ENCODE data around the gene PPM1M.
A peak's percentile ranks its signal among the peaks of the same experiment; 100 is the strongest.

PPM1M gene

DNA sequence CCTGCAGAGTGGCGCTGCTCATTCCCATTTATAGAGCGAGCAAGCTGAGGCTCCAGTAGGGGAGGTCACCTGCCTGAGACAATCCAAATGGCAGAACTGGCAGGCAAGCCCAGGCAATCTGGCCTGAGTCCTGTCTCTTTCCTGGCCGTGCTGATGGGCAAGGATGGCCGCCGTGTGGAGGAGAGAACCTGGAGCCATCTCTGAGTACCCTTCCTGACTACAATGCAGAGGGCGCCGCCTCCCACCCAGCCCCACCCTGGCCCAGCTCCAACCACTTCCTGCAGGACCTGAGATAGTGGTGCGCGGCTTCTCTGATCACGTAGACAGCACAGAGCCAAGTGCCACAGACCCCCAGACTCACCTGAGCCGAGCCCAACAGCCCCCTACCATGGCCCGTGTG is 27.1 kb upstream of the PPM1M start:
- H3K4me3 ChIP-seq (ENCODE audit: low read depth, low read length), result no peak overlapping the region
- no peaks in the 10 kb centered on the region for H3K27me3 ChIP-seq (ENCODE audit: insufficient read depth, low read depth, severe bottlenecking)
- no peak for DNase-seq
- TF ChIP-seq, protein P1, sequence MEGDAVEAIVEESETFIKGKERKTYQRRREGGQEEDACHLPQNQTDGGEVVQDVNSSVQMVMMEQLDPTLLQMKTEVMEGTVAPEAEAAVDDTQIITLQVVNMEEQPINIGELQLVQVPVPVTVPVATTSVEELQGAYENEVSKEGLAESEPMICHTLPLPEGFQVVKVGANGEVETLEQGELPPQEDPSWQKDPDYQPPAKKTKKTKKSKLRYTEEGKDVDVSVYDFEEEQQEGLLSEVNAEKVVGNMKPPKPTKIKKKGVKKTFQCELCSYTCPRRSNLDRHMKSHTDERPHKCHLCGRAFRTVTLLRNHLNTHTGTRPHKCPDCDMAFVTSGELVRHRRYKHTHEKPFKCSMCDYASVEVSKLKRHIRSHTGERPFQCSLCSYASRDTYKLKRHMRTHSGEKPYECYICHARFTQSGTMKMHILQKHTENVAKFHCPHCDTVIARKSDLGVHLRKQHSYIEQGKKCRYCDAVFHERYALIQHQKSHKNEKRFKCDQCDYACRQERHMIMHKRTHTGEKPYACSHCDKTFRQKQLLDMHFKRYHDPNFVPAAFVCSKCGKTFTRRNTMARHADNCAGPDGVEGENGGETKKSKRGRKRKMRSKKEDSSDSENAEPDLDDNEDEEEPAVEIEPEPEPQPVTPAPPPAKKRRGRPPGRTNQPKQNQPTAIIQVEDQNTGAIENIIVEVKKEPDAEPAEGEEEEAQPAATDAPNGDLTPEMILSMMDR (IDR thresholded peaks at IDR 0.05; ENCODE audit: low read depth, low read length), result no peak
- H3K27ac ChIP-seq, result no peak overlapping the region
- H3K9me3 ChIP-seq (ENCODE audit: severe bottlenecking), result no peaks in the 10 kb centered on the region
- H3K36me3 ChIP-seq, result peaks cover 7% of the 10 kb centered on the region

DNA sequence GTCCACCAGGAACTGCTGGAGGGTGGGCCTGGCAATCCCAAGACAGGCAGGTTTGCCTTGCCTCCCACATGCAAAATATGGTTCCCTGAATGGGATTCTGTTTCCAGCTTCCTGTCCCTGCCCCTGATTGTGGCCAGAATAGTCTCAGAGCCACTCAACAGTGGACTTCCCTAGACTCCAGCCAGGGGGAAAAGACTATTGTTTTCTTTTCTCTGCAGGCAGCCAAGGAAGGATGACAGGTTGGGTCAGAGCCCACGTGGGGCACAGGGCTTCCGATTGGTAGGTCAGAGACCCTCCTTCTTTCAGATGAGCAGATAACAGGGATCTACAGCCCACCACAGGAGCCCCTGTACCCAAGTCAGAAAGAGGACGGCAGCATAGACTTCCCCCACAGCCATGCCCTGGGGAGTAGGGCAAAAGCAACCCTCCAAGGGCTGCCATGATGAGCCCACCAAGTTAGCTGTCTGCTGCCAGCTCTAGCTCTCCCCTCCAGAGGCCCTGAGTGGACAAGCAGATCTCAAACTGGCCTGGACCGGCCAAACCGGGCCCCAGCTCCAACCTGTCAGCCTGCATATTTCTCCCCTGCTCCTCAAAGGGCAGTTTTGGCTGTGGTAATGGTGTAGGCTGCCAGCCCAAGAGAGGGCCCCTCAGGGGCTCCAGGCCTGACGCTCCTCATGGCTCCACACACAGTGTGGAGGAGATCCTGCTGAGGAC is 26.5 kb upstream of the PPM1M start:
- peaks cover 7% of the 10 kb centered on the region for H3K36me3 ChIP-seq
- no peak overlapping the region for H3K4me3 ChIP-seq (ENCODE audit: low read depth, low read length)
- no peaks in the 10 kb centered on the region for H3K9me3 ChIP-seq (ENCODE audit: severe bottlenecking)
- TF ChIP-seq, protein P1 (IDR thresholded peaks at IDR 0.05; ENCODE audit: low read depth, low read length), result no peak
- no peak for DNase-seq
- no peaks in the 10 kb centered on the region for H3K27me3 ChIP-seq (ENCODE audit: insufficient read depth, low read depth, severe bottlenecking)
- no peak overlapping the region for H3K27ac ChIP-seq

DNA sequence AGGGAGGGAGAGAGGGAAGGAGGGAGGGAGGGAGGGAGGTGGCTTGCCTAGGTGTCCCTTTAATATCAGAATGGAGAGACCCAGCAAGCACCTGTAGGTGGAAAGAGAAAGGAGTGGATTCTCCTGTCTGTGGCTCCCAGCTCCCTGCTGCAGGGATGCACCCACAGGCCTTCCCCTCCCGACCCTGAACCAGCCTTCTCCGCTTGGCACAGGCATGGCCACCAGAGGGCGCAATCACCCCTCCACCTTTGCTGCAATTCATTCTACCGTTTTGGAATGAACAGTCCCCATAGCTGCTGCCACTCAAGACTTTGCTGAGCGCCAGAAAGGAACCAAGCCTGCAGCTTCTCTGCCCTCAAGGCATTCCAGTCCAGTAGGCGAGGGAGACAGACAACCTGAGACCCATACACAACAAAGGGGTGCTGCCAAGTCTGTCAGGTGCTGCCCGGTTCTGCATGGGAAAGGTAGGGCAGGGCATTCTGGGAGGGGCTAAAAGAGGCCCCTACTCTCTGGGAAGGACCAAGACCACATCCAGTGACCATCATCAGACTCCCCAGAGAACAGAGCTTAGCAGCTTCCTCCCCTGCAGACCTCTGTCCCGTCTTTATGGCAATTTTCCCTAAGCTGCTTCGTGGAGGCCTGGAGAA is 25.1 kb upstream of the PPM1M start:
- no peaks in the 10 kb centered on the region for H3K36me3 ChIP-seq
- DNase-seq, result peak; percentile 76
- TF ChIP-seq, protein P1 (IDR thresholded peaks at IDR 0.05; ENCODE audit: low read depth, low read length), result peak; percentile 88
- no peak overlapping the region for H3K4me3 ChIP-seq (ENCODE audit: low read depth, low read length)
- H3K9me3 ChIP-seq (ENCODE audit: severe bottlenecking), result no peaks in the 10 kb centered on the region
- no peaks in the 10 kb centered on the region for H3K27me3 ChIP-seq (ENCODE audit: insufficient read depth, low read depth, severe bottlenecking)
- H3K27ac ChIP-seq, result no peak overlapping the region

DNA sequence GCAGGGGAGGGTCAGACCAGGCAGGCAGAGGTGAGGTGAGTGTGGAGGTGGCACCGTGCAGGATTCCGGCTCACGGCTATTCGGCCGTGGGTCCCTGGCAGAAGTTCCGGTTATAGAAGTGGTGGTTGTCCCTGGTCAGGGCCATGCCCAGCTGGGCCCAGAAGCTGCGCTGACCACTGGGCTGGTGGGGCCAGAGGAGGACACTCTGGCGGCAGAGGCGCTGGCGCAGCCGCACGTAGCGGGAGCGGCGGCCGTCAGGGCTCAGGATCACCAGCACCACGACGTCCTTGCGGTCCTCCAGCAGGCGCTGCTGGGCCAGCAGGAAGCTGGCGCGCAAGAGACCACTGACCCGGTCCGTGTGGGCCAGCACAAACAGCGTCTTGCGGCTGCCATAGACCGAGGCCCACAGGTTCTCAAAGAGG is 24.4 kb upstream of the PPM1M start:
- no peaks in the 10 kb centered on the region for H3K27me3 ChIP-seq (ENCODE audit: insufficient read depth, low read depth, severe bottlenecking)
- no peak overlapping the region for H3K27ac ChIP-seq
- no peaks in the 10 kb centered on the region for H3K9me3 ChIP-seq (ENCODE audit: severe bottlenecking)
- DNase-seq, result no peak
- H3K36me3 ChIP-seq, result no peaks in the 10 kb centered on the region
- TF ChIP-seq, protein P1 (IDR thresholded peaks at IDR 0.05; ENCODE audit: low read depth, low read length), result no peak
- H3K4me3 ChIP-seq (ENCODE audit: low read depth, low read length), result no peak overlapping the region

DNA sequence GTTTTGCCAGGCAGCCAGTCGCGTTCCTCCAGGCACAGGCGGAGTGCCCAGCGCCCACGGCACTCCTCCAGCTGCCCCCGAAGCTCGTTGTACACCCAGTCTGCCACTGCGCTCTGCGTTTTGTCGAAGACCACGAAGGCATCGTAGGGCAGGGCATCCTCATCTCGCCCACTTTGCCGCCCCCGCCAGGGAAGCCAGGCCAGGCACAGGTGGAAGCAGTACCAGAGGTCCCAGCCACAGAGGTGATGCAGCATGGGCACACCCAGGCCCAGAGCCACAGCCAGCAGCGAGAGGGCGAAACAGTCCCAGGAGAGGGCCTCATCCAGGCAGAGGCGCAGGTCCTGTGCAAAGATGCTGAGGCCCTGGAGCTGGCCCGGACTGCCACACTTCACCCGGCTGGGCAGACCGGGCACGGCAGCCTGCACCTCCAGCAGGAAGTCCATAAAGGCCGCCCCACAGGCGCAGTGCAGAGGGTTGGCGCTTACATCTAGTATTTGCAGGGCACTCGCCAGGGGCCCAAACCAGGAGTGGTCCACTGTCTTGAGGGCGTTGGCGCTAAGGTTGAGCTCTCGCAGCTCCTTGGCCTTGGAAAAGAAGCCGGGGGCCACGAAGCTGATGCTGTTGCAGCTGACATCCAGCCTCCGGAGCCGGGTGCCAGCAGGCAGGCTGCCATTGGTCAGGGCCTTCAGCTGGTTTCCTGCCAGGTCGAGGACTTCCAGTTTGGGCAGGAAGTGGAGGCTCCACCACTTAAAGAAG is 23.8 kb upstream of the PPM1M start:
- TF ChIP-seq, protein P1 (IDR thresholded peaks at IDR 0.05; ENCODE audit: low read depth, low read length), result no peak
- Histone ChIP-seq H3K9me3 (ENCODE audit: severe bottlenecking) (no peaks in the 10 kb centered on the region), H3K36me3 (no peaks in the 10 kb centered on the region), H3K27me3 (ENCODE audit: insufficient read depth, low read depth, severe bottlenecking) (no peaks in the 10 kb centered on the region), H3K4me3 (ENCODE audit: low read depth, low read length) (no peak overlapping the region), H3K27ac (no peak overlapping the region)
- no peak for DNase-seq

Data from WERI-Rb-1 (cell line).